ENCODE measurements around the gene ATP23.

Gene ATP23

DNA sequence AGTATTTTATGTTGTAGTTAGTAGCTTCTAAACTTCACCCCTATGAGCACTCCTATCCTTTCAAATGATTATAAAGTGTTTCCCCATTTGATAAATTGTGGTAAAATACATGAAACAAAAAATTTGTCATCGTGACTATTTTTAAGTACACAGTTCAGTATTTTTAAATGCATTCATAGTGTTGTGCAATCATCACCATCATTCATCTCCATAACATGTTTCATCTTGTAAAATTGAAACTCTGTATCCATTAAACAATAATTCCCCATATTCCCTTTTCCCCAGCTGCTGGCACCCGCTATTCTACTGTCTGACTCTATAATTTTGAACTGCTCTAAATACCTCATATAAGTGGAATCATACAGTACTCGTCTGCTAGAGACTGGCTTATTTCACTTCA lies 52.5 kb downstream of the ATP23 start:
- TF ChIP-seq CTCF (IDR thresholded peaks at IDR 0.05; ENCODE audit: insufficient read depth, missing control alignments): no peak
- FAIRE-seq (no peak), DNase-seq (ENCODE audit: insufficient read length, low spot score) (no peak)

DNA sequence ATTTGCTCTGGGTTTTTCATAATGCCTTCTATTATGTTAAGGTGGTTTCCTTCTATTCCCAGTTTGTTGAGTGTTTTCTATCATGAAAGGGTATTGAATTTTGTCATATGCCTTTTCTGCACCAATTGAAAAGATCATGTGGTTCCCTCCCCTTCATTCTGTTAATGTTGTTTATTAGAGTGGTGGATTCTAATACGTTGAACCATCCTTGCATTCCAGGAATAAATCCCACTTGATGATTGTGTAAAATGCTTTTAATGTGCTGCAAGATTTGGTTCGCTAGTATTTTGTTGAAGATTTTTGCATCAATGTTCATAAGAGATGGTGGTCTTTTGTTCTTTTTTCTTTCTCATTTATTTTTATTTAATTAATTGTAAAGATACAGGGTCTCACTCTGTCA lies 55.2 kb downstream of the ATP23 start:
- no peak for TF ChIP-seq CTCF (IDR thresholded peaks at IDR 0.05; ENCODE audit: insufficient read depth, missing control alignments)
- FAIRE-seq (no peak), DNase-seq (ENCODE audit: insufficient read length, low spot score) (no peak)

DNA sequence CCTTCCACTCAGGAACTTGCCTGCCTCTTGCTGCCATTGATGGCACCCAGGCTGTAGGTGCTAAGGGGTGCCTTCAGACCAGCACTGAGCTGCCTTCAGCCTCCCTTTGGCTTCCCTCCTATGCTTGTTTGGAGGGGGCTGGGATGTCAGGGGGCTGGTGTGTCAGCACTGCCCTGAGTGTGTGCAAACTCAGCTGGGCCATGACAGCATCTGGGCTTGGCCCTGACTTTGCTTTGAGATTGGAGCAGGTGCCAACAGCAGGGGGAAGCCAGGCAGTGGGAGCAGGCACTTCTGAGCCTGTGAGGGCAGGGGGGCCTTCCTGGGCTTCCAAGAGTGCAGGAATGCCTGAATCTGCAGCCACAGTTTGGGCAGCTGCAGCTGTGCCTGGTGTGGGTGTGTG lies 56.9 kb downstream of the ATP23 start:
- TF ChIP-seq CTCF (IDR thresholded peaks at IDR 0.05; ENCODE audit: insufficient read depth, missing control alignments): no peak
- FAIRE-seq (no peak), DNase-seq (ENCODE audit: insufficient read length, low spot score) (no peak)

- TF ChIP-seq CTCF (IDR thresholded peaks at IDR 0.05; ENCODE audit: insufficient read depth, missing control alignments): no peak
- DNase-seq (ENCODE audit: insufficient read length, low spot score): no peak
- FAIRE-seq: no peak
These were observed 59.1 kb downstream of the ATP23 start for GRCh38 chr12:58000499-58000898.

DNA sequence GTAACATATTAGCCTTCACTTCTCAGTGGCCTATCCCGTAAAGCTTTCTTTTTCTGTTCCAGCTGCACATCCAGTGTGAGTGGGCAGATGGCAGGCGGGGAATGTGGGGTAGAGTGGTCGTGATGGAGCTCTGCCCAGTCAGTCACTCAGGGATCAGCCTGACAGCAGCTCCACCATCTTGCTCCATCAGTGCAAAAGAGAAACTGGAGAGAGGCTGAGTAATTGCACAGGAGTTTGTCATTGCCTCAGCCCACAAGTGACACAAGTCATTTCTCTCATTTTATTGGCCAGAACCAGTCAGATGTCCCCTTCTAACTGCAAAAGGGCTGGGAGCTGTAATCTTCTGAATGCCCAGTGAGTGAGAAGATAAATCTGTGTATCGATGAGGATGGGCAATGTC lies 66.5 kb downstream of the ATP23 start:
- TF ChIP-seq CTCF (IDR thresholded peaks at IDR 0.05; ENCODE audit: insufficient read depth, missing control alignments): no peak
- FAIRE-seq (no peak), DNase-seq (ENCODE audit: insufficient read length, low spot score) (no peak)

- FAIRE-seq: no peak
- DNase-seq (ENCODE audit: insufficient read length, low spot score): no peak
- TF ChIP-seq CTCF (IDR thresholded peaks at IDR 0.05; ENCODE audit: insufficient read depth, missing control alignments): no peak
These were observed 67.3 kb downstream of the ATP23 start for GRCh38 chr12:58008634-58009033.

All from D721Med (cell line).